Loucy (cell line): Measurements from ENCODE around the gene DCAF8L2.

Experiments used
- H2AFZ ChIP-seq: fragments of 200-600 bp; sonication (generic); 2 replicates; pipeline ENCODE4 v1.6.0; 2016; ENCODE audit warnings: antibody characterized with exemption, mild to moderate bottlenecking, low read length, moderate library complexity
- H3F3A ChIP-seq: fragments of 200-600 bp; 2 replicates; pipeline ENCODE4 v1.6.0; 2016; ENCODE audit warnings: antibody characterized with exemption, low read depth, mild to moderate bottlenecking
- H3K27me3 ChIP-seq: fragments of 200-600 bp; sonication (generic); 2 replicates; pipeline ENCODE4 v1.6.1; 2014; ENCODE audit warnings: low read length, mild to moderate bottlenecking; ENCODE audit not compliant: insufficient read depth, poor library complexity, severe bottlenecking
- H3K36me3 ChIP-seq: fragments of 200-600 bp; sonication (generic); 2 replicates; pipeline ENCODE4 v1.6.1; 2016; ENCODE audit warnings: low read length; ENCODE audit not compliant: insufficient read depth
- H3K4me1 ChIP-seq: fragments of 200-600 bp; sonication (generic); 2 replicates; pipeline ENCODE4 v1.5.1; 2014; ENCODE audit warnings: low read length, mild to moderate bottlenecking; ENCODE audit not compliant: insufficient read depth, poor library complexity, severe bottlenecking
- H3K4me2 ChIP-seq: fragments of 200-600 bp; sonication (generic); 2 replicates; pipeline ENCODE4 v1.6.0; 2014; ENCODE audit warnings: antibody characterized with exemption, low read length, low read depth, mild to moderate bottlenecking; ENCODE audit not compliant: poor library complexity, severe bottlenecking
- H3K4me3 ChIP-seq: fragments of 200-600 bp; sonication (generic); 2 replicates; pipeline ENCODE4 v1.5.1; 2014; ENCODE audit warnings: low read length, mild to moderate bottlenecking, mixed read lengths; ENCODE audit not compliant: poor library complexity, severe bottlenecking
- H3K79me2 ChIP-seq: fragments of 200-600 bp; sonication (generic); 2 replicates; pipeline ENCODE4 v1.6.1; 2014; ENCODE audit warnings: low read length; ENCODE audit not compliant: insufficient read depth
- H3K9ac ChIP-seq: fragments of 200-600 bp; sonication (generic); 2 replicates; pipeline ENCODE4 v1.6.0; 2014; ENCODE audit warnings: mild to moderate bottlenecking, low read depth, low read length, moderate library complexity; ENCODE audit not compliant: poor library complexity, severe bottlenecking
- H3K9me2 ChIP-seq: fragments of 200-600 bp; sonication (generic); replicated peaks from 2 replicates; pipeline ENCODE4 v1.6.1; 2016; ENCODE audit warnings: low read depth, low read length, mixed read lengths
- H3K9me3 ChIP-seq: fragments of 200-600 bp; sonication (generic); 2 replicates; pipeline ENCODE4 v1.6.1; 2014; ENCODE audit warnings: mild to moderate bottlenecking, antibody characterized with exemption, low read length, low read depth; ENCODE audit not compliant: insufficient read depth
- H4K20me1 ChIP-seq: fragments of 200-600 bp; sonication (generic); 2 replicates; pipeline ENCODE4 v1.6.0; 2014; ENCODE audit warnings: antibody characterized with exemption, low read length, mild to moderate bottlenecking; ENCODE audit not compliant: insufficient read depth, poor library complexity, severe bottlenecking
- CTCF ChIP-seq: fragments of 200-600 bp; sonication (generic); conservative IDR thresholded peaks from 2 replicates; pipeline ENCODE4 v1.5.1; 2014; ENCODE audit warnings: mild to moderate bottlenecking, antibody characterized with exemption, low read length
- EZH2phosphoT487 ChIP-seq: fragments of 200-600 bp; IDR thresholded peaks from 2 replicates; pipeline ENCODE4 v1.6.1; 2018; ENCODE audit warnings: antibody characterized with exemption, mild to moderate bottlenecking, moderate library complexity, borderline replicate concordance

The DCAF8L2 gene

GRCh38 chrX:27694667-27695066, 104.5 kb downstream of the DCAF8L2 start:
- Histone ChIP-seq H3K9me2 (no peaks in the 10 kb centered on the region), H3K9ac (no peak overlapping the region), H4K20me1 (no peaks in the 10 kb centered on the region), H3K36me3 (no peaks in the 10 kb centered on the region), H3K9me3 (no peaks in the 10 kb centered on the region), H3K4me2 (no peak overlapping the region), H3K27me3 (no peaks in the 10 kb centered on the region), H3K79me2 (no peaks in the 10 kb centered on the region), H3K4me3 (no peak overlapping the region), H3F3A (no peaks in the 10 kb centered on the region), H3K4me1 (no peaks in the 10 kb centered on the region), H2AFZ (no peak overlapping the region)
- no peak for TF ChIP-seq EZH2phosphoT487
- TF ChIP-seq CTCF, result no peak

- H3K36me3 ChIP-seq, result no peaks in the 10 kb centered on the region
- H3F3A ChIP-seq, result no peaks in the 10 kb centered on the region
- H2AFZ ChIP-seq, result no peak overlapping the region
- no peaks in the 10 kb centered on the region for H3K79me2 ChIP-seq
- no peaks in the 10 kb centered on the region for H3K27me3 ChIP-seq
- H3K9ac ChIP-seq, result no peak overlapping the region
- no peak for TF ChIP-seq EZH2phosphoT487
- no peak for TF ChIP-seq CTCF
- H3K4me1 ChIP-seq, result no peaks in the 10 kb centered on the region
- H4K20me1 ChIP-seq, result no peaks in the 10 kb centered on the region
- no peak overlapping the region for H3K4me3 ChIP-seq
- no peaks in the 10 kb centered on the region for H3K9me3 ChIP-seq
- no peak overlapping the region for H3K4me2 ChIP-seq
- H3K9me2 ChIP-seq, result no peaks in the 10 kb centered on the region
These were observed 116.4 kb downstream of the DCAF8L2 start for GRCh38 chrX:27706526-27706925.

- no peak overlapping the region for H3K4me3 ChIP-seq
- H3K79me2 ChIP-seq, result no peaks in the 10 kb centered on the region
- no peaks in the 10 kb centered on the region for H4K20me1 ChIP-seq
- no peak overlapping the region for H3K4me2 ChIP-seq
- H3K36me3 ChIP-seq, result no peaks in the 10 kb centered on the region
- no peaks in the 10 kb centered on the region for H3K9me2 ChIP-seq
- no peaks in the 10 kb centered on the region for H3K27me3 ChIP-seq
- TF ChIP-seq EZH2phosphoT487, result no peak
- no peak for TF ChIP-seq CTCF
- no peak overlapping the region for H3K9ac ChIP-seq
- H3K9me3 ChIP-seq, result no peaks in the 10 kb centered on the region
- no peak overlapping the region for H2AFZ ChIP-seq
- no peaks in the 10 kb centered on the region for H3F3A ChIP-seq
- no peaks in the 10 kb centered on the region for H3K4me1 ChIP-seq
These were observed 125.5 kb downstream of the DCAF8L2 start for GRCh38 chrX:27715610-27716009.
